Testis (tissue), 3 donors: ENCODE results near the gene SMIM29. TPM values are rescaled to one million over a fixed set of nuclear protein-coding genes. Genes with fewer than 3 reads are reported as not detected.

Experiments used
- DNase-seq: peaks from one replicate; pipeline ENCODE4 v3.0.0-alpha.2; 2019
- H3K27ac ChIP-seq, 2 donors: fragments of 200-600 bp; sonication (generic); one replicate each; pipeline ENCODE4 v1.5.1; 2019
- H3K27me3 ChIP-seq: fragments of 200-600 bp; sonication (generic); one replicate; pipeline ENCODE4 v1.5.1; 2019
- H3K36me3 ChIP-seq: fragments of 200-600 bp; sonication (generic); one replicate; pipeline ENCODE4 v1.5.1; 2017; ENCODE audit warnings: low read depth; ENCODE audit errors: missing control alignments
- H3K4me1 ChIP-seq: fragments of 200-600 bp; sonication (generic); one replicate; pipeline ENCODE4 v1.5.1; 2019
- H3K4me3 ChIP-seq, 2 donors: fragments of 200-600 bp; sonication (generic); one replicate each; pipeline ENCODE4 v1.5.1; 2017 to 2019
- H3K9me3 ChIP-seq: fragments of 200-600 bp; sonication (generic); one replicate; pipeline ENCODE4 v1.5.1; 2017
- CTCF ChIP-seq, 3 experiments: fragments of 450-650 bp in 2 of 3; fragments of 200-600 bp in 1 of 3; sonication (generic) in 1 of 3; IDR thresholded peaks; one replicate each; pipeline ENCODE4 v1.5.1; 2016 to 2019; ENCODE audit warnings: antibody characterized with exemption in 3 of 3, mild to moderate bottlenecking in 2 of 3, moderate library complexity in 1 of 3
- POLR2A ChIP-seq: fragments of 450-650 bp; IDR thresholded peaks from one replicate; pipeline ENCODE4 v1.6.1; 2017; ENCODE audit warnings: antibody characterized with exemption, mild to moderate bottlenecking, moderate library complexity
- WGBS, 2 donors: methylation state at CpG; one replicate each; pipeline ENCODE4 v1.1.5; 2018; 5-methylcytosine and 5-hydroxymethylcytosine counted together
- intact Hi-C: fragments of 100-400 bp; cut with DNase I; formaldehyde crosslinking; loops from one replicate; pipeline ENCODE4 v1.15.1; 2023; ENCODE audit warnings: low total_unique reads
- polyA plus RNA-seq: library from polyadenylated mRNA; stranded (reverse); fragments of 350-450 nt; fragmentation: Illumina TruSeq; extraction: RNeasy Lipid Tissue Mini Kit (QIAGEN cat#74804); gene quantifications from one replicate; pipeline ENCODE4 v1.2.3, GENCODE V29; 2014; ENCODE audit warnings: low read depth, low replicate concordance; ENCODE audit not compliant: insufficient read depth
- total RNA-seq, 2 donors: library from RNA; depleted of rRNA; stranded (reverse); fragments of >200 nt; gene quantifications; one replicate each; pipeline ENCODE4 v1.2.3, GENCODE V29; 2016

The SMIM29 gene
- total and polyA plus RNA-seq, 3 donors from 2014 or later = 19.3 to 35.8 (median 27.6) TPM

GRCh38 chr6:34280216-34280615, 31.4 kb upstream of the SMIM29 start:
- H3K4me1 ChIP-seq = no peaks in the 10 kb centered on the region
- 95 to 98% methylated on average over 4 of the region's 4 CpGs for WGBS, 2 donors
- intact Hi-C loops = no loop called here
- H3K4me3 ChIP-seq = no peak overlapping the region
- H3K27ac ChIP-seq = no peak overlapping the region
- TF ChIP-seq POLR2A = no peak
- H3K36me3 ChIP-seq = no peaks in the 10 kb centered on the region
- DNase-seq = no peak
- no peaks in the 10 kb centered on the region for H3K27me3 ChIP-seq
- no peaks in the 10 kb centered on the region for H3K9me3 ChIP-seq

GRCh38 chr6:34278833-34279232, 30.0 kb upstream of the SMIM29 start:
- H3K9me3 ChIP-seq = no peaks in the 10 kb centered on the region
- no peaks in the 10 kb centered on the region for H3K4me1 ChIP-seq
- H3K4me3 ChIP-seq = no peak overlapping the region
- 75 to 88% methylated on average over 4 to 5 of the region's 5 CpGs for WGBS, 2 donors
- H3K36me3 ChIP-seq = no peaks in the 10 kb centered on the region
- no peaks in the 10 kb centered on the region for H3K27me3 ChIP-seq
- TF ChIP-seq POLR2A (no peak), CTCF (IDR thresholded peaks at IDR 0.05) (no peak)
- H3K27ac ChIP-seq = no peak overlapping the region
- no peak for DNase-seq
- intact Hi-C loops = no loop called here

DNA sequence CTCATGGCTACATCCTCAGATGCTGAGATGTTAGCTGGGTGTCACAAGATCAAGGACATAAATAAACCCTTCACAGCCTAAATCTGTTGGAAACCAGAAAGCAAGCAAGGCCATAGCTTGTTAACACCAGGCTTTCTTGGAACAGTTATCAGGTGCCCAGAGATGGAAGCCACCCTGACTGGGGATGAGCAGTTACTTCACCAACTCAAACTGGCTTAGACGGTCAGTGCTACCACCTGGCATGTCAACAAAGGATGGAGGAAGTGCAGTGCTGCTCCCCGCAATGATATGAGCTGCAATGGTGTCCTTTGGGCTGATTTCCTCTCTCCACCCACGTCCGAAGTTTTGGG, 28.9 kb upstream of the SMIM29 start:
- H3K9me3 ChIP-seq = no peaks in the 10 kb centered on the region
- DNase-seq = no peak
- no peaks in the 10 kb centered on the region for H3K36me3 ChIP-seq
- H3K4me3 ChIP-seq = no peak overlapping the region
- H3K27me3 ChIP-seq = no peaks in the 10 kb centered on the region
- WGBS, 2 donors = 93 to 100% methylated on average over 4 of the region's 4 CpGs
- no peak for TF ChIP-seq POLR2A
- no peak for TF ChIP-seq CTCF (IDR thresholded peaks at IDR 0.05)
- no peaks in the 10 kb centered on the region for H3K4me1 ChIP-seq
- intact Hi-C loops = no loop called here
- no peak overlapping the region for H3K27ac ChIP-seq

GRCh38 chr6:34276881-34277762, 28.3 kb upstream of the SMIM29 start:
- no peak for DNase-seq
- no peaks in the 10 kb centered on the region for H3K9me3 ChIP-seq
- H3K4me1 ChIP-seq = no peaks in the 10 kb centered on the region
- no peaks in the 10 kb centered on the region for H3K27me3 ChIP-seq
- TF ChIP-seq CTCF (IDR thresholded peaks at IDR 0.05) = no peak
- no peak for TF ChIP-seq POLR2A
- 51 to 74% methylated on average over 10 of the region's 10 CpGs for WGBS, 2 donors
- intact Hi-C loops = no loop called here
- H3K4me3 ChIP-seq = no peak overlapping the region
- H3K27ac ChIP-seq = no peak overlapping the region
- H3K36me3 ChIP-seq = no peaks in the 10 kb centered on the region

DNA sequence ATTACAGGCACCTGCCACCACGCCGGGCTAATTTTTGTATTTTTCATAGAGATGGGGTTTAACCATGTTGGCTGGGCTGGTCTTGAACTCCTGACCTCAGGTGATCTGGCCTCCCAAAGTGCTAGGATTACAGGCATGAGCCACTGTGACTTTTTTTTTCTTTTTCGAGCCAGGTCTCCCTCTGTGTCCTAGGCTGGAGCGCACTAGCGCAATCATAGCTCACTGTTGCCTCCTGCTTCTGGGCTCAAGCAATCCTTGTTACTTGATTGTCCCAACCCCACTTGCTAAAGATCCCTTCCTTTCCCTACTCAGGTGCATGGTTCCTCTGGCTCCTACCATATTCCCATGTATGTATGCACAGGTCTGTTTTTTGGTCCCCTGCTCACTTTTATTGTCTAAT, 27.4 kb upstream of the SMIM29 start:
- 75 to 80% methylated on average over 5 of the region's 5 CpGs for WGBS, 2 donors
- Histone ChIP-seq H3K4me3 (no peak overlapping the region), H3K9me3 (no peaks in the 10 kb centered on the region), H3K36me3 (no peaks in the 10 kb centered on the region), H3K4me1 (no peaks in the 10 kb centered on the region), H3K27me3 (no peaks in the 10 kb centered on the region), H3K27ac (no peak overlapping the region)
- no peak for DNase-seq
- TF ChIP-seq POLR2A (no peak), CTCF (IDR thresholded peaks at IDR 0.05) (no peak)
- intact Hi-C loops = no loop called here
